ENCODE data around the gene MAPKAP1.
"Not testable (repeated sequence)": the region's sequence is repeated elsewhere in the genome, so short reads cannot be mapped to it uniquely, and the experiment has no call there.

MAPKAP1 gene

GRCh38 chr9:125566051-125566450 is 141.0 kb downstream of the MAPKAP1 start:
- not testable (repeated sequence) for DNase-seq

- no peak for DNase-seq
Measured at GRCh38 chr9:125565126-125565525, 141.9 kb downstream of the MAPKAP1 start.

- no peak for DNase-seq
Measured at GRCh38 chr9:125564631-125565030, 142.4 kb downstream of the MAPKAP1 start.

- no peak for DNase-seq
Measured at GRCh38 chr9:125561509-125562148, 145.4 kb downstream of the MAPKAP1 start.

GRCh38 chr9:125559894-125560293 is 147.1 kb downstream of the MAPKAP1 start:
- no peak for DNase-seq

- no peak for DNase-seq
Measured at GRCh38 chr9:125559194-125559593, 147.8 kb downstream of the MAPKAP1 start.

- peak in 26 of 51 donors; percentile 4 to 80 (median 47) for DNase-seq
Measured at GRCh38 chr9:125558453-125559092, 148.4 kb downstream of the MAPKAP1 start.

- DNase-seq = no peak
Measured at GRCh38 chr9:125556046-125556721, 150.8 kb downstream of the MAPKAP1 start.

GRCh38 chr9:125554726-125555125 is 152.3 kb downstream of the MAPKAP1 start:
- no peak for DNase-seq

- DNase-seq = no peak
Measured at GRCh38 chr9:125551781-125552180, 155.2 kb downstream of the MAPKAP1 start.

- no peak for DNase-seq
Measured at GRCh38 chr9:125549891-125550885, 156.8 kb downstream of the MAPKAP1 start.

- peak in 5 of 51 donors; percentile 14 to 37 (median 24) for DNase-seq
Measured at GRCh38 chr9:125549465-125549871, 157.5 kb downstream of the MAPKAP1 start.

GRCh38 chr9:125549039-125549438 is 158.0 kb downstream of the MAPKAP1 start:
- DNase-seq = no peak

- no peak for DNase-seq
Measured at GRCh38 chr9:125548141-125548540, 158.9 kb downstream of the MAPKAP1 start.

- DNase-seq = no peak
Measured at GRCh38 chr9:125547368-125547767, 159.6 kb downstream of the MAPKAP1 start.

GRCh38 chr9:125545845-125546244 is 161.2 kb downstream of the MAPKAP1 start:
- DNase-seq = no peak

- peak in 1 of 51 donors; percentile 16 for DNase-seq
Measured at GRCh38 chr9:125544988-125545651, 161.9 kb downstream of the MAPKAP1 start.

- no peak for DNase-seq
Measured at GRCh38 chr9:125544484-125544883, 162.5 kb downstream of the MAPKAP1 start.

GRCh38 chr9:125541840-125542243 is 165.2 kb downstream of the MAPKAP1 start:
- peak in 13 of 51 donors; percentile 5 to 47 (median 17) for DNase-seq

GRCh38 chr9:125540497-125540896 is 166.5 kb downstream of the MAPKAP1 start:
- no peak for DNase-seq

GRCh38 chr9:125538092-125538473 is 168.9 kb downstream of the MAPKAP1 start:
- DNase-seq = no peak

Measured in hypothalamus (tissue), 51 donors.